Mesenteric fat pad (tissue), 1 donor: ENCODE measurements around the gene RESF1. TPM values are rescaled to one million over a fixed set of nuclear protein-coding genes. Genes with fewer than 3 reads are reported as not detected.
A peak's percentile ranks its signal among the peaks of the same experiment; 100 is the strongest.

Experiments
- DNase-seq: peaks from one replicate; pipeline ENCODE4 v3.0.0-alpha.2; 2020; ENCODE audit warnings: low spot score
- total RNA-seq: library from RNA; stranded (reverse); fragmentation: NEBNext Ultra II Directional; extraction: Animal tissue kit (Norgen Biotek cat#: 25700); gene quantifications from one replicate; pipeline ENCODE4 v1.2.1, GENCODE V29; 2021
- donor health status: DM: yes; HTN: yes; CAD: no.

RESF1 gene
- total RNA-seq, 1 donor from 2014 or later: 49.7 TPM

- DNase-seq: peak; percentile 90
Measured at GRCh38 chr12:31959701-31960391, 631 bp downstream of the RESF1 start.

GRCh38 chr12:31961137-31961536, 1.9 kb downstream of the RESF1 start:
- no peak for DNase-seq

GRCh38 chr12:31962076-31962475, 2.9 kb downstream of the RESF1 start:
- no peak for DNase-seq

- no peak for DNase-seq
Measured at GRCh38 chr12:31964280-31964679, 5.1 kb downstream of the RESF1 start.

- DNase-seq: no peak
Measured at GRCh38 chr12:31965090-31965489, 5.9 kb downstream of the RESF1 start.

- DNase-seq: no peak
Measured at GRCh38 chr12:31966558-31967205, 7.5 kb downstream of the RESF1 start.

- no peak for DNase-seq
Measured at GRCh38 chr12:31967539-31967938, 8.3 kb downstream of the RESF1 start.

- no peak for DNase-seq
Measured at GRCh38 chr12:31970199-31970598, 11.0 kb downstream of the RESF1 start.

- no peak for DNase-seq
Measured at GRCh38 chr12:31973818-31974217, 14.6 kb downstream of the RESF1 start.

- DNase-seq: no peak
Measured at GRCh38 chr12:31974673-31975072, 15.5 kb downstream of the RESF1 start.

GRCh38 chr12:31984806-31985591, 25.8 kb downstream of the RESF1 start:
- DNase-seq: no peak

GRCh38 chr12:31985832-31986231, 26.6 kb downstream of the RESF1 start:
- DNase-seq: no peak

GRCh38 chr12:31989571-31990362, 30.6 kb downstream of the RESF1 start:
- DNase-seq: no peak

- no peak for DNase-seq
Measured at GRCh38 chr12:31991146-31991545, 31.9 kb downstream of the RESF1 start.

GRCh38 chr12:31991815-31992214, 32.6 kb downstream of the RESF1 start:
- no peak for DNase-seq

GRCh38 chr12:31999692-32000091, 40.5 kb downstream of the RESF1 start:
- no peak for DNase-seq

GRCh38 chr12:32000373-32001005, 41.3 kb downstream of the RESF1 start:
- DNase-seq: no peak

- DNase-seq: peak; percentile 14
Measured at GRCh38 chr12:32002848-32003493, 43.8 kb downstream of the RESF1 start.

- no peak for DNase-seq
Measured at GRCh38 chr12:32003654-32004053, 44.4 kb downstream of the RESF1 start.

GRCh38 chr12:32005496-32006125, 46.4 kb downstream of the RESF1 start:
- no peak for DNase-seq
